ENCODE data around the gene NFIX. TPM values are rescaled to one million over a fixed set of nuclear protein-coding genes. Genes with fewer than 3 reads are reported as not detected.

Gene NFIX
- total and polyA plus RNA-seq, 5 donors, result 67.4 to 168 (median 146) TPM

GRCh38 chr19:12979974-12980373 lies 15.3 kb upstream of the NFIX start:
- Histone ChIP-seq H3K4me1 (ENCODE audit: control insufficient read depth, insufficient read depth, low read length) (peaks cover under 1% of the 10 kb centered on the region), H3K9me3 (ENCODE audit: control insufficient read depth, low read length) (no peaks in the 10 kb centered on the region), H3K27ac (ENCODE audit: low read length) (no peak overlapping the region), H3K4me3 (ENCODE audit: low read length) (no peak overlapping the region), H3K27me3 (ENCODE audit: control insufficient read depth, insufficient read depth) (no peaks in the 10 kb centered on the region)
- 95% methylated on average over 3 of the region's 3 CpGs for WGBS
- DNase-seq, result peak in 1 of 3 donors; percentile 16
- no peak for ATAC-seq
- intact Hi-C loops (cut with DNase I), result loop anchor here (2.0 to 10.0 kb wide), 8 partner anchors 85 to 612 kb away; no protein-coding TSS in a partner anchor

- H3K4me1 ChIP-seq (ENCODE audit: control insufficient read depth, insufficient read depth, low read length), result peaks cover 3% of the 10 kb centered on the region
- H3K4me3 ChIP-seq (ENCODE audit: low read length), result no peak overlapping the region
- ATAC-seq (no peak), DNase-seq (no peak)
- intact Hi-C loops (cut with DNase I), result loop anchor here in 2 of 4 donors (2.0 to 10.0 kb wide), 3 partner anchors 82 to 112 kb away; no protein-coding TSS in a partner anchor
- no peaks in the 10 kb centered on the region for H3K27me3 ChIP-seq (ENCODE audit: control insufficient read depth, insufficient read depth)
- no peaks in the 10 kb centered on the region for H3K9me3 ChIP-seq (ENCODE audit: control insufficient read depth, low read length)
- 90% methylated on average over 6 of the region's 6 CpGs for WGBS
- no peak overlapping the region for H3K27ac ChIP-seq (ENCODE audit: low read length)
Measured at GRCh38 chr19:12982648-12983047, 12.6 kb upstream of the NFIX start.

- Histone ChIP-seq H3K4me3 (ENCODE audit: low read length) (no peak overlapping the region), H3K4me1 (ENCODE audit: control insufficient read depth, insufficient read depth, low read length) (peaks cover 3% of the 10 kb centered on the region), H3K27me3 (ENCODE audit: control insufficient read depth, insufficient read depth) (no peaks in the 10 kb centered on the region), H3K9me3 (ENCODE audit: control insufficient read depth, low read length) (no peaks in the 10 kb centered on the region), H3K27ac (ENCODE audit: low read length) (no peak overlapping the region)
- DNase-seq (peak in 1 of 3 donors; percentile 54), ATAC-seq (no peak)
- WGBS, result 54% methylated on average over 10 of the region's 10 CpGs
- intact Hi-C loops (cut with DNase I), result loop anchor here in 2 of 4 donors (2.0 to 10.0 kb wide), 3 partner anchors 82 to 112 kb away; no protein-coding TSS in a partner anchor
Measured at GRCh38 chr19:12983091-12983490, 12.2 kb upstream of the NFIX start.

GRCh38 chr19:12983542-12984142 lies 11.6 kb upstream of the NFIX start:
- ATAC-seq, result peak; percentile 77 to 80
- intact Hi-C loops (cut with DNase I), result loop anchor here in 2 of 4 donors (2.0 to 10.0 kb wide), 3 partner anchors 81 to 111 kb away; no protein-coding TSS in a partner anchor
- Histone ChIP-seq H3K27me3 (ENCODE audit: control insufficient read depth, insufficient read depth) (no peaks in the 10 kb centered on the region), H3K4me3 (ENCODE audit: low read length) (no peak overlapping the region), H3K27ac (ENCODE audit: low read length) (no peak overlapping the region), H3K4me1 (ENCODE audit: control insufficient read depth, insufficient read depth, low read length) (peaks cover 3% of the 10 kb centered on the region), H3K9me3 (ENCODE audit: control insufficient read depth, low read length) (no peaks in the 10 kb centered on the region)
- WGBS, result 10% methylated on average over 51 of the region's 51 CpGs
- DNase-seq, result peak; percentile 81 to 94 (median 93)

- no peaks in the 10 kb centered on the region for H3K27me3 ChIP-seq (ENCODE audit: control insufficient read depth, insufficient read depth)
- WGBS, result 82% methylated on average over 3 of the region's 3 CpGs
- intact Hi-C loops (cut with DNase I), result loop anchor here in 2 of 4 donors (10.0 kb wide), 2 partner anchors 81 to 111 kb away; no protein-coding TSS in a partner anchor
- peak in 1 of 2 donors; percentile 5 for ATAC-seq
- H3K27ac ChIP-seq (ENCODE audit: low read length), result no peak overlapping the region
- DNase-seq, result peak in 1 of 3 donors; percentile 29
- peaks cover 3% of the 10 kb centered on the region for H3K4me1 ChIP-seq (ENCODE audit: control insufficient read depth, insufficient read depth, low read length)
- no peaks in the 10 kb centered on the region for H3K9me3 ChIP-seq (ENCODE audit: control insufficient read depth, low read length)
- H3K4me3 ChIP-seq (ENCODE audit: low read length), result no peak overlapping the region
Measured at GRCh38 chr19:12984143-12984627, 11.1 kb upstream of the NFIX start.

- DNase-seq, result peak in 1 of 3 donors; percentile 62
- Histone ChIP-seq H3K27me3 (ENCODE audit: control insufficient read depth, insufficient read depth) (no peaks in the 10 kb centered on the region), H3K4me1 (ENCODE audit: control insufficient read depth, insufficient read depth, low read length) (peaks cover 3% of the 10 kb centered on the region), H3K9me3 (ENCODE audit: control insufficient read depth, low read length) (no peaks in the 10 kb centered on the region), H3K27ac (ENCODE audit: low read length) (no peak overlapping the region), H3K4me3 (ENCODE audit: low read length) (no peak overlapping the region)
- WGBS, result 24% methylated on average over 10 of the region's 10 CpGs
- no peak for ATAC-seq
- intact Hi-C loops (cut with DNase I), result loop anchor here (5.0 to 10.0 kb wide), 4 partner anchors 78 to 110 kb away; no protein-coding TSS in a partner anchor
Measured at GRCh38 chr19:12984683-12985048, 10.6 kb upstream of the NFIX start.

- Histone ChIP-seq H3K9me3 (ENCODE audit: control insufficient read depth, low read length) (no peaks in the 10 kb centered on the region), H3K4me3 (ENCODE audit: low read length) (no peak overlapping the region), H3K4me1 (ENCODE audit: control insufficient read depth, insufficient read depth, low read length) (peaks cover 3% of the 10 kb centered on the region), H3K27ac (ENCODE audit: low read length) (no peak overlapping the region), H3K27me3 (ENCODE audit: control insufficient read depth, insufficient read depth) (no peaks in the 10 kb centered on the region)
- peak; percentile 79 to 87 (median 85) for DNase-seq
- intact Hi-C loops (cut with DNase I), result loop anchor here (5.0 to 10.0 kb wide), 4 partner anchors 77 to 110 kb away; no protein-coding TSS in a partner anchor
- 34% methylated on average over 16 of the region's 16 CpGs for WGBS
- ATAC-seq, result peak; percentile 69 to 70
Measured at GRCh38 chr19:12985049-12985776, 10.1 kb upstream of the NFIX start.

- Histone ChIP-seq H3K27me3 (ENCODE audit: control insufficient read depth, insufficient read depth) (no peaks in the 10 kb centered on the region), H3K4me1 (ENCODE audit: control insufficient read depth, insufficient read depth, low read length) (peaks cover 3% of the 10 kb centered on the region), H3K4me3 (ENCODE audit: low read length) (no peak overlapping the region), H3K27ac (ENCODE audit: low read length) (no peak overlapping the region), H3K9me3 (ENCODE audit: control insufficient read depth, low read length) (no peaks in the 10 kb centered on the region)
- intact Hi-C loops (cut with DNase I), result loop anchor here (5.0 to 10.0 kb wide), 4 partner anchors 76 to 108 kb away; no protein-coding TSS in a partner anchor
- DNase-seq, result no peak
- whole genome bisulfite sequencing, result 96% methylated on average over 12 of the region's 12 CpGs
- ATAC-seq, result no peak
Measured at GRCh38 chr19:12986726-12987125, 8.5 kb upstream of the NFIX start.

- H3K4me1 ChIP-seq (ENCODE audit: control insufficient read depth, insufficient read depth, low read length), result peaks cover 3% of the 10 kb centered on the region
- DNase-seq (no peak), ATAC-seq (no peak)
- H3K27ac ChIP-seq (ENCODE audit: low read length), result no peak overlapping the region
- no peaks in the 10 kb centered on the region for H3K9me3 ChIP-seq (ENCODE audit: control insufficient read depth, low read length)
- WGBS, result 82% methylated on average over 3 of the region's 3 CpGs
- no peak overlapping the region for H3K4me3 ChIP-seq (ENCODE audit: low read length)
- H3K27me3 ChIP-seq (ENCODE audit: control insufficient read depth, insufficient read depth), result no peaks in the 10 kb centered on the region
- intact Hi-C loops (cut with DNase I), result loop anchor here (5.0 to 10.0 kb wide), 4 partner anchors 75 to 108 kb away; no protein-coding TSS in a partner anchor
Measured at GRCh38 chr19:12987190-12987589, 8.1 kb upstream of the NFIX start.

- Histone ChIP-seq H3K4me1 (ENCODE audit: control insufficient read depth, insufficient read depth, low read length) (peaks cover 3% of the 10 kb centered on the region), H3K4me3 (ENCODE audit: low read length) (no peak overlapping the region), H3K27ac (ENCODE audit: low read length) (no peak overlapping the region), H3K27me3 (ENCODE audit: control insufficient read depth, insufficient read depth) (no peaks in the 10 kb centered on the region), H3K9me3 (ENCODE audit: control insufficient read depth, low read length) (no peaks in the 10 kb centered on the region)
- intact Hi-C loops (cut with DNase I), result loop anchor here (5.0 to 10.0 kb wide), 4 partner anchors 75 to 107 kb away; no protein-coding TSS in a partner anchor
- ATAC-seq (no peak), DNase-seq (no peak)
- 80% methylated on average over 10 of the region's 10 CpGs for WGBS
Measured at GRCh38 chr19:12987781-12988180, 7.5 kb upstream of the NFIX start.

- H3K4me3 ChIP-seq (ENCODE audit: low read length), result no peak overlapping the region
- intact Hi-C loops (cut with DNase I), result loop anchor here in 1 of 4 donors (10.0 kb wide), 1 partner anchor 74 kb away; no protein-coding TSS in a partner anchor
- no peaks in the 10 kb centered on the region for H3K27me3 ChIP-seq (ENCODE audit: control insufficient read depth, insufficient read depth)
- DNase-seq, result no peak
- WGBS, result 49% methylated on average over 22 of the region's 22 CpGs
- no peak for ATAC-seq
- H3K27ac ChIP-seq (ENCODE audit: low read length), result no peak overlapping the region
- no peaks in the 10 kb centered on the region for H3K4me1 ChIP-seq (ENCODE audit: control insufficient read depth, insufficient read depth, low read length)
- H3K9me3 ChIP-seq (ENCODE audit: control insufficient read depth, low read length), result no peaks in the 10 kb centered on the region
Measured at GRCh38 chr19:12990431-12990830, 4.8 kb upstream of the NFIX start.

Measured in right cardiac atrium (tissue), 5 donors.